ENCODE results near the gene RHBG.

DNA sequence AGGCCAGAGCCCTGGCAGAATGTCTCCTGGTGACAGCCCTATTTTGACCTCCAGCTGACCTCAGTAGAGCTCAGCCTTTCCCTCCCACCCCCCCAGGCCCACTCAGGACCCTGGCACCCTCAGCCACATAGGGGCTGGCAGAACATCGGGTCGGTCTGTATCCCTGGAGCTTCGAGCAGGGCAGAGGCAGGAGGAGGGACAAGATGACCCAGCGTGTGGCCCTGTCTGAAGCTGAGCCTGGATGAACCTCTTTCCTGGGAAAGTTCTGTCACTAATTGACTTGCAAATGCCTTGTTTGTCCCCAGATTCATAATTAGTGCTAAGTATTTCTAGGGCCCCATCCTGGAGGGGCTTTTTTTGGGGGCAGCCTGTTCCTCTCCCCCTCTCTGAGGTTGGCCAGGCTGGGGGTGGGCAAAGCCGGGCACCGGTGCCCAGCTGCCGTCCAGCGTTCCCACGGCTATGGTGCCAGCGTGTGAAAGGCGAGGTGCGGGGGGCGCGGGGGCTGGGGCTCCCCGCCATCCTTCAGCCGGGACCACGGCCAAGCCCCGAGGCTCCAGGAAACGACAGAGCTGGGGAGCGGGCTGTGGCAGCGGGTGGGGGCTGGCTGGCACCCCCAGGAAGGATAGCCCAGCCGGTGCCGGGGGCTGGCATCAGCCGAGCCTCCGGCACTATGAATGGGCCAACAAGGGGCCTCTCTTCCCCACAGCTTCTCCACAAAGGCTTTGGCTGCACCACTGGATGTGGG is 31.4 kb downstream of the RHBG start:
- TF ChIP-seq, protein P1, sequence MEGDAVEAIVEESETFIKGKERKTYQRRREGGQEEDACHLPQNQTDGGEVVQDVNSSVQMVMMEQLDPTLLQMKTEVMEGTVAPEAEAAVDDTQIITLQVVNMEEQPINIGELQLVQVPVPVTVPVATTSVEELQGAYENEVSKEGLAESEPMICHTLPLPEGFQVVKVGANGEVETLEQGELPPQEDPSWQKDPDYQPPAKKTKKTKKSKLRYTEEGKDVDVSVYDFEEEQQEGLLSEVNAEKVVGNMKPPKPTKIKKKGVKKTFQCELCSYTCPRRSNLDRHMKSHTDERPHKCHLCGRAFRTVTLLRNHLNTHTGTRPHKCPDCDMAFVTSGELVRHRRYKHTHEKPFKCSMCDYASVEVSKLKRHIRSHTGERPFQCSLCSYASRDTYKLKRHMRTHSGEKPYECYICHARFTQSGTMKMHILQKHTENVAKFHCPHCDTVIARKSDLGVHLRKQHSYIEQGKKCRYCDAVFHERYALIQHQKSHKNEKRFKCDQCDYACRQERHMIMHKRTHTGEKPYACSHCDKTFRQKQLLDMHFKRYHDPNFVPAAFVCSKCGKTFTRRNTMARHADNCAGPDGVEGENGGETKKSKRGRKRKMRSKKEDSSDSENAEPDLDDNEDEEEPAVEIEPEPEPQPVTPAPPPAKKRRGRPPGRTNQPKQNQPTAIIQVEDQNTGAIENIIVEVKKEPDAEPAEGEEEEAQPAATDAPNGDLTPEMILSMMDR (IDR thresholded peaks at IDR 0.05 in 4 of 5, conservative IDR thresholded peaks at IDR 0.05 in 1 of 5), result no peak
- TF ChIP-seq POLR2A (IDR thresholded peaks at IDR 0.05), result no peak

Measured in gastrocnemius medialis (tissue), 4 donors.